H1 (cell line): ENCODE measurements around the gene C1GALT1. TPM values are rescaled to one million over a fixed set of nuclear protein-coding genes. Genes with fewer than 3 reads are reported as not detected.

Experiments
- ASH2L ChIP-seq: fragments of 200-600, 300-600 bp; sonication (generic); IDR thresholded peaks from one replicate; pipeline ENCODE4 v1.7.1; 2017; ENCODE audit warnings: low read length
- BACH1 ChIP-seq: IDR thresholded peaks from 2 replicates; pipeline ENCODE4 v1.6.1; 2012; ENCODE audit warnings: low read length, improper control_type of control experiment
- EGR1 ChIP-seq: IDR thresholded peaks from 2 replicates; pipeline ENCODE4 v1.6.1; 2011; ENCODE audit warnings: low read depth, low read length, borderline replicate concordance
- EZH2 ChIP-seq: fragments of 200-600 bp; sonication (generic); IDR thresholded peaks from 2 replicates; pipeline ENCODE4 v1.7.1; 2012; ENCODE audit warnings: low read depth, mild to moderate bottlenecking, moderate library complexity, low read length, inconsistent platforms; ENCODE audit not compliant: severe bottlenecking
- GABPA ChIP-seq: IDR thresholded peaks from 2 replicates; pipeline ENCODE4 v1.6.1; 2011; ENCODE audit warnings: mild to moderate bottlenecking, low read length, moderate library complexity, borderline replicate concordance; ENCODE audit not compliant: insufficient read depth
- GTF2F1 ChIP-seq: IDR thresholded peaks from 2 replicates; pipeline ENCODE4 v1.6.1; 2012; ENCODE audit warnings: low read depth, low read length, improper control_type of control experiment, borderline replicate concordance
- JUN ChIP-seq: IDR thresholded peaks from 2 replicates; pipeline ENCODE4 v1.6.1; 2011; ENCODE audit warnings: low read depth, mild to moderate bottlenecking, improper control_type of control experiment, low read length
- MAFK ChIP-seq: IDR thresholded peaks from 2 replicates; pipeline ENCODE4 v1.6.1; 2012; ENCODE audit warnings: low read depth, mild to moderate bottlenecking, improper control_type of control experiment, low read length
- NRF1 ChIP-seq: IDR thresholded peaks from 2 replicates; pipeline ENCODE4 v1.6.1; 2011; ENCODE audit warnings: mild to moderate bottlenecking, low read depth, low read length, improper control_type of control experiment
- PHF8 ChIP-seq: fragments of 200-600 bp; sonication (generic); conservative IDR thresholded peaks from 2 replicates; pipeline ENCODE4 v1.7.1; 2012; ENCODE audit warnings: low read depth, mild to moderate bottlenecking, inconsistent platforms, low read length, moderate library complexity
- RAD21 ChIP-seq, 2 experiments: IDR thresholded peaks in 1 of 2; conservative IDR thresholded peaks in 1 of 2; 2 replicates each; pipeline ENCODE4 v1.6.1; 2011; ENCODE audit warnings: low read depth in 2 of 2, low read length in 2 of 2, improper control_type of control experiment in 1 of 2, inconsistent platforms in 1 of 2, mild to moderate bottlenecking in 1 of 2, moderate library complexity in 1 of 2
- RFX5 ChIP-seq: IDR thresholded peaks from 2 replicates; pipeline ENCODE4 v1.6.1; 2011; ENCODE audit warnings: low read depth, low read length, improper control_type of control experiment, borderline replicate concordance
- RXRA ChIP-seq: IDR thresholded peaks from 2 replicates; pipeline ENCODE4 v1.6.1; 2011; ENCODE audit warnings: low read depth, mild to moderate bottlenecking, low read length, moderate library complexity; ENCODE audit not compliant: insufficient read depth
- SIN3A ChIP-seq, 2 experiments: IDR thresholded peaks in 1 of 2; conservative IDR thresholded peaks in 1 of 2; 2 replicates each; pipeline ENCODE4 v1.6.1; 2011 to 2012; ENCODE audit warnings: low read length in 2 of 2, improper control_type of control experiment in 1 of 2, low read depth in 1 of 2, mild to moderate bottlenecking in 1 of 2
- SIRT6 ChIP-seq: IDR thresholded peaks from one replicate; pipeline ENCODE4 v1.7.1; 2012; ENCODE audit warnings: low read length, inconsistent platforms
- SP1 ChIP-seq: IDR thresholded peaks from 2 replicates; pipeline ENCODE4 v1.6.1; 2011; ENCODE audit warnings: low read depth, low read length
- SUZ12 ChIP-seq: fragments of 200-600 bp; sonication (generic); IDR thresholded peaks from 2 replicates; pipeline ENCODE4 v1.6.1; 2012; ENCODE audit warnings: mild to moderate bottlenecking, inconsistent platforms, low read length, moderate library complexity, mixed read lengths
- TAF7 ChIP-seq: optimal IDR thresholded peaks from 2 replicates; pipeline ENCODE3; 2011; ENCODE audit warnings: low read depth, mild to moderate bottlenecking, inconsistent platforms, low read length, moderate library complexity, borderline replicate concordance
- TCF12 ChIP-seq: IDR thresholded peaks from 2 replicates; pipeline ENCODE4 v1.6.1; 2011; ENCODE audit warnings: low read depth, mild to moderate bottlenecking, low read length
- polyA plus RNA-seq, 7 experiments: library from polyadenylated mRNA; depleted of rRNA in 3 of 7; stranded (reverse) in 5 of 7; unstranded in 2 of 7; fragments of >200 nt in 5 of 7; fragments of 200-250 nt in 2 of 7; gene quantifications; 1 replicate in 5 of 7; 2 replicates in 1 of 7; 4 replicates in 1 of 7; pipeline versions ENCODE4 v1.2.1 to v1.2.3, GENCODE V29; 2011 to 2013; ENCODE audit warnings: missing spikeins in 2 of 7, mixed read lengths in 2 of 7
- total RNA-seq: library from RNA; stranded (reverse); fragmentation: NEBNext Ultra II Directional; extraction: Animal tissue kit (Norgen Biotek cat#: 25700); gene quantifications from 2 replicates; pipeline ENCODE4 v1.2.1, GENCODE V29; 2021
- TF ChIP-seq, protein P1 (sequence below), 3 experiments: IDR thresholded peaks; 1 replicate in 2 of 3; 2 replicates in 1 of 3; pipeline versions ENCODE4 v1.5.1 to v1.6.1; 2011; ENCODE audit warnings: low read length in 3 of 3, mild to moderate bottlenecking in 3 of 3, inconsistent platforms in 2 of 3, low read depth in 1 of 3, moderate library complexity in 1 of 3; ENCODE audit not compliant: insufficient read depth in 1 of 3; ENCODE audit errors: control extremely low read depth in 1 of 3

The C1GALT1 gene
- total and polyA plus RNA-seq, 2 of the 8 experiments (the other 6 are each of a cell fraction or from before 2014, with no cell fraction given), result 18.7 to 94.2 TPM

DNA sequence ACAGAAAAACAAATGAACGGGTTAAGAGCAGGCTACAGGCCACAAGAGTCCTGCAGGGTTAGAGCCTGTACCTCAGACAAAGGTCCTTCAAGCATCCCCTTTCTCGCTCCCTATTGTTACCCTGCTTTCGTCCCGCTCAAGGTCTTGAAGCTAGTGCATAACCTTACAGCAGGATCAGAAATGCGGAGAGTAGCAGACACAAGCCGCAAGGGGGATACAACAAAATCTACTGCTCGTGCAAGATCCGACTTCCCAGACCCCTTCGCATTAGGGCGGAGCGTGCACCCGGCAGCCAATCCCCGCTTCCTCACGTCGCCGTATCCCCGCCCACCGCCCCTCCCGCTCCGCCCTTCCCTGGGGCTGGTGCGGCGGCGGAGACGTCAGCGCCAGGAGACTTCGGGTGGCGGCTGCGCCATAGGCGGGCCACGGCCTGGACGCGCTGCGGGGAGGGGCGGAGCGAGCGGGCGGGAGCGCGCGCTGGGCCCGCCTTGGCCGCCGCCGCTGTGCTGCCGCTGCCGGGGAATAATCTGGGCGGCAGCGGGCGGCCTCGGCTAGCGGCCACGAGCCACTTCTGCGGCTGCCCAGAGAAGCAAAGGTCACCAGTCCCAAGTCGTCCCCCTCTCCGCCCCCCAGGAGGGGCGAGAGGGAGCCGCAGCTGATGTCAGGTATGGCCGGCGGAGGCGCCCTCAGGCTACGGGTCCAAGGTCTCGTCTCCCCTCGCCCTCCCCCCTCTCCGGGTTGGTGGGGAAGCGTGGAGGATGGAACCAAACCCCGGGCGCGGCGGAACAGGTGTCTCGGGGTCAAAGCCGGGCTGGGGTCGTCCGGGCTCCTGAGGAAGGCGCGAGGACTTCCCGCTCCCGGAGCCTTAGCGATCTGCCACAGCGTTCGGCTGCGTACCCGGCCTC lies at the start of gene C1GALT1 (continued):
- TF ChIP-seq ASH2L (peak; percentile 73), EGR1 (no peak), RFX5 (no peak), RXRA (no peak), SIN3A (conservative IDR thresholded peaks at IDR 0.05 in 1 of 2, IDR thresholded peaks at IDR 0.05 in 1 of 2; ENCODE audit: low read depth in 1 of 2, low read length in 2 of 2) (no peak; a peak in 1 of 4 replicates), SIRT6 (no peak), SUZ12 (no peak), RAD21 (IDR thresholded peaks at IDR 0.05 in 1 of 2, conservative IDR thresholded peaks at IDR 0.05 in 1 of 2; ENCODE audit: low read depth in 2 of 2, low read length in 2 of 2) (peak; percentile 57 to 64), GTF2F1 (0 out of 2 replicates have a peak, but pooled peaks have one; percentile 21), EZH2 (no peak), TCF12 (0 out of 2 replicates have a peak, but pooled peaks have one; percentile 60), SP1 (peak; percentile 75), GABPA (no peak), NRF1 (no peak), PHF8 (peak; percentile 68), TAF7 (peak; percentile 9), MAFK (no peak), JUN (no peak), BACH1 (no peak)
- TF ChIP-seq, protein P1, sequence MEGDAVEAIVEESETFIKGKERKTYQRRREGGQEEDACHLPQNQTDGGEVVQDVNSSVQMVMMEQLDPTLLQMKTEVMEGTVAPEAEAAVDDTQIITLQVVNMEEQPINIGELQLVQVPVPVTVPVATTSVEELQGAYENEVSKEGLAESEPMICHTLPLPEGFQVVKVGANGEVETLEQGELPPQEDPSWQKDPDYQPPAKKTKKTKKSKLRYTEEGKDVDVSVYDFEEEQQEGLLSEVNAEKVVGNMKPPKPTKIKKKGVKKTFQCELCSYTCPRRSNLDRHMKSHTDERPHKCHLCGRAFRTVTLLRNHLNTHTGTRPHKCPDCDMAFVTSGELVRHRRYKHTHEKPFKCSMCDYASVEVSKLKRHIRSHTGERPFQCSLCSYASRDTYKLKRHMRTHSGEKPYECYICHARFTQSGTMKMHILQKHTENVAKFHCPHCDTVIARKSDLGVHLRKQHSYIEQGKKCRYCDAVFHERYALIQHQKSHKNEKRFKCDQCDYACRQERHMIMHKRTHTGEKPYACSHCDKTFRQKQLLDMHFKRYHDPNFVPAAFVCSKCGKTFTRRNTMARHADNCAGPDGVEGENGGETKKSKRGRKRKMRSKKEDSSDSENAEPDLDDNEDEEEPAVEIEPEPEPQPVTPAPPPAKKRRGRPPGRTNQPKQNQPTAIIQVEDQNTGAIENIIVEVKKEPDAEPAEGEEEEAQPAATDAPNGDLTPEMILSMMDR (IDR thresholded peaks at IDR 0.05; ENCODE audit: control extremely low read depth in 1 of 3, insufficient read depth in 1 of 3, low read depth in 1 of 3, low read length in 3 of 3), result peak; percentile 52 to 64 (median 63)
